Esophagus muscularis mucosa (tissue), 4 donors: Measurements from ENCODE around the gene UBXN2A. TPM values are rescaled to one million over a fixed set of nuclear protein-coding genes. Genes with fewer than 3 reads are reported as not detected.
A peak's percentile ranks its signal among the peaks of the same experiment; 100 is the strongest.

Experiments
- DNase-seq: peaks from one replicate; pipeline ENCODE4 v3.0.0-alpha.2; 2017; ENCODE audit errors: extremely low spot score
- H3K27ac ChIP-seq, 4 donors: fragments of 200-600 bp; sonication (generic); replicated peaks in 1 of 4; 1 replicate in 3 of 4; 2 replicates in 1 of 4; pipeline ENCODE4 v1.5.1; 2016 to 2019; ENCODE audit warnings: mild to moderate bottlenecking in 1 of 4
- H3K27me3 ChIP-seq, 4 donors: fragments of 200-600 bp; sonication (generic); one replicate each; pipeline versions ENCODE4 v1.5.1 to v1.6.0; 2016 to 2019
- H3K36me3 ChIP-seq, 4 donors: fragments of 200-600 bp; sonication (generic); one replicate each; pipeline ENCODE4 v1.5.1; 2016 to 2019
- H3K4me1 ChIP-seq, 4 donors: fragments of 200-600 bp; sonication (generic); one replicate each; pipeline ENCODE4 v1.5.1; 2016 to 2019
- H3K4me3 ChIP-seq, 4 donors: fragments of 200-600 bp; sonication (generic); 1 replicate in 2 of 4; 2 replicates in 2 of 4; pipeline ENCODE4 v1.5.1; 2016 to 2019; ENCODE audit warnings: mild to moderate bottlenecking in 4 of 4, moderate library complexity in 1 of 4
- H3K9me3 ChIP-seq, 4 donors: fragments of 200-600 bp; sonication (generic); 1 replicate in 3 of 4; 2 replicates in 1 of 4; pipeline ENCODE4 v1.5.1; 2016 to 2019
- EP300 ChIP-seq: sonication (generic); formaldehyde crosslinking; IDR thresholded peaks from one replicate; pipeline ENCODE4 v1.6.1; 2017; ENCODE audit warnings: antibody characterized with exemption
- POLR2A ChIP-seq: fragments of 450-650 bp; IDR thresholded peaks from one replicate; pipeline ENCODE4 v1.6.1; 2017; ENCODE audit warnings: antibody characterized with exemption, moderate library complexity, mild to moderate bottlenecking, low read depth
- POLR2AphosphoS5 ChIP-seq, 2 donors: sonication (generic); formaldehyde crosslinking; IDR thresholded peaks; one replicate each; pipeline ENCODE4 v1.6.1; 2017; ENCODE audit warnings: antibody characterized with exemption in 2 of 2
- WGBS: methylation state at CpG from one replicate; pipeline ENCODE4 v1.1.5; 2018; 5-methylcytosine and 5-hydroxymethylcytosine counted together
- intact Hi-C: fragments of 100-400 bp; cut with DNase I; formaldehyde crosslinking; loops from one replicate; pipeline ENCODE4 v1.15.1; 2023
- total RNA-seq, 4 donors: library from RNA; depleted of rRNA; stranded (reverse); fragments of >200 nt; gene quantifications; one replicate each; pipeline versions ENCODE4 v1.1.0 to v1.2.1, GENCODE V29; 2016
- TF ChIP-seq, protein P1 (sequence below), 3 experiments: fragments of 200-600 bp in 2 of 3; fragments of 450-650 bp in 1 of 3; sonication (generic) in 2 of 3; IDR thresholded peaks; one replicate each; pipeline ENCODE4 v1.5.1; 2017 to 2019; ENCODE audit warnings: antibody characterized with exemption in 3 of 3, mild to moderate bottlenecking in 2 of 3, moderate library complexity in 1 of 3

The UBXN2A gene, protein sequence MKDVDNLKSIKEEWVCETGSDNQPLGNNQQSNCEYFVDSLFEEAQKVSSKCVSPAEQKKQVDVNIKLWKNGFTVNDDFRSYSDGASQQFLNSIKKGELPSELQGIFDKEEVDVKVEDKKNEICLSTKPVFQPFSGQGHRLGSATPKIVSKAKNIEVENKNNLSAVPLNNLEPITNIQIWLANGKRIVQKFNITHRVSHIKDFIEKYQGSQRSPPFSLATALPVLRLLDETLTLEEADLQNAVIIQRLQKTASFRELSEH
- 10 to 100 TPM; 17.1 to 23.4 (median 20.3) TPM for total RNA-seq

DNA sequence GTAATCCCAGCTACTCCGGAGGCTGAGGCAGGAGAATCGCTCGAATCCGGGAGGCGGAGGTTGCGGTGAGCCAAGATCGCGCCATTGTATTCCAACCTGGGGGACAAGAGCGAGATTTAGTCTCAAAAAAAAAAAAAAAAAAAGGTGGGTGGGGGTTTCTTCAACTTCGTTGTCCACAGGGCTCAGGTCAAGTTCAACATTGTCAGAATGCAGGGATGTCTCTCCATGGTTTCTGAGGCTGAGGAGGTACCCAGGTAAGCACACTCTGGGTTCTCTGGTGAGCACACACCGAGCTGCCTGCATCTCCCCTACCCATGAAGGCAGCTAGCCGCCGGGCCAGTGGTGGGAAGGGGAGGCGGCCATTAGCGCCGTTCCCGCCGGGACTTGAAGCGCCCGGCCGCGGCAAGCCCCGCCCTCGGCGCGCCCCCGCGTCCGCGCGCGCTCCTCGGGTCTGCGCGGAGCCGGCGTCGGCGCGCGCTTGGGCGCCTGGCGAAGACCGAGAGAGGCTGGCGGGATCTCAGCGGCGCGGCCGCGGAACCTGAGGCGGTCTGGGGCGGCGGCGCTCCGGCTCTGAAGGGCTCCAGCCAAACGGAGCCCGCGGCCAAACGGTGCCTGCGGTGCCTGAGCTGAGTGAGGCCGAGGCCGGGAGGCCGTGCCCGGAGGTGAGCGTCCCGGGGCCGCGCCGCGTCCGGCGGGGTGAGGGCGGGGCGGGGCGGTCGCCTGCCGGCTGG lies at the start of gene UBXN2A:
Gene UBXN2A, plus strand, starts transcription at position 477 of the 731 bp plus-strand sequence. CDS start 17,852 bp downstream, outside the sequence.
- TF ChIP-seq EP300 (no peak), POLR2A (peak; percentile 27), POLR2AphosphoS5 (IDR thresholded peaks at IDR 0.05) (peak; percentile 47 to 81)
- TF ChIP-seq, protein P1, sequence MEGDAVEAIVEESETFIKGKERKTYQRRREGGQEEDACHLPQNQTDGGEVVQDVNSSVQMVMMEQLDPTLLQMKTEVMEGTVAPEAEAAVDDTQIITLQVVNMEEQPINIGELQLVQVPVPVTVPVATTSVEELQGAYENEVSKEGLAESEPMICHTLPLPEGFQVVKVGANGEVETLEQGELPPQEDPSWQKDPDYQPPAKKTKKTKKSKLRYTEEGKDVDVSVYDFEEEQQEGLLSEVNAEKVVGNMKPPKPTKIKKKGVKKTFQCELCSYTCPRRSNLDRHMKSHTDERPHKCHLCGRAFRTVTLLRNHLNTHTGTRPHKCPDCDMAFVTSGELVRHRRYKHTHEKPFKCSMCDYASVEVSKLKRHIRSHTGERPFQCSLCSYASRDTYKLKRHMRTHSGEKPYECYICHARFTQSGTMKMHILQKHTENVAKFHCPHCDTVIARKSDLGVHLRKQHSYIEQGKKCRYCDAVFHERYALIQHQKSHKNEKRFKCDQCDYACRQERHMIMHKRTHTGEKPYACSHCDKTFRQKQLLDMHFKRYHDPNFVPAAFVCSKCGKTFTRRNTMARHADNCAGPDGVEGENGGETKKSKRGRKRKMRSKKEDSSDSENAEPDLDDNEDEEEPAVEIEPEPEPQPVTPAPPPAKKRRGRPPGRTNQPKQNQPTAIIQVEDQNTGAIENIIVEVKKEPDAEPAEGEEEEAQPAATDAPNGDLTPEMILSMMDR (IDR thresholded peaks at IDR 0.05), result no peak
- DNase-seq, result peak; percentile 92
- Histone ChIP-seq H3K4me1 (peaks cover 23 to 45% (median 41%) of the 10 kb centered on the region in 4 donors), H3K36me3 (no peaks in the 10 kb centered on the region), H3K27me3 (no peaks in the 10 kb centered on the region), H3K9me3 (no peaks in the 10 kb centered on the region), H3K27ac (peak within 1 kb of the TSS; percentile 93 to 98 (median 96)), H3K4me3 (peak within 1 kb of the TSS; percentile 69 to 97 (median 89))
- intact Hi-C loops, result loop anchor here (2.0 to 5.0 kb wide), 2 partner anchors 13 to 123 kb away; partner anchors contain the start of gene ATAD2B
- WGBS, result 2% methylated on average over 8 of the region's 77 CpGs

DNA sequence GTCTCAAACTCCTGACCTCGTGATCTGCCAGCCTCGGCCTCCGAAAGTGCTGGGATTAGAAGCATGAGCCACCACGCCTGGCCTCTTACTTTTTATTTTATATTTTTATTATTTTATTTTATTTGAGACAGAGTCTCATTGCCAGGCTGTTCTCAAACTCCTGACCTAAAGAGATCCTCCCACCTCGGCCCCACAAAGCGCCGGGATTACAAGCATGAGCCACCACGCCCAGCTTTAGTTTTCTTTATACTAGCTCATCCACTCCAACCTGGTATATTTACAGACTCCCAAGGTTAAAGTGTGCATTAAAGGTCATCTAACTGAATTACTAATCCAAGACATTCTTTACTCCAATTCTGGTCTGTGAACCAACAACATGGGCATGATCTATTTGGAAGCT lies 40.1 kb upstream of the UBXN2A start:
- 96% methylated on average over 8 of the region's 8 CpGs for WGBS
- peak overlapping the region; percentile 24 to 49 (median 38) for H3K27ac ChIP-seq
- H3K4me3 ChIP-seq, result no peak overlapping the region
- no peak for DNase-seq
- no peaks in the 10 kb centered on the region for H3K36me3 ChIP-seq
- H3K9me3 ChIP-seq, result no peaks in the 10 kb centered on the region
- no peaks in the 10 kb centered on the region for H3K27me3 ChIP-seq
- intact Hi-C loops, result no loop called here
- TF ChIP-seq POLR2AphosphoS5 (IDR thresholded peaks at IDR 0.05), result no peak
- TF ChIP-seq POLR2A, result no peak
- TF ChIP-seq EP300, result no peak
- TF ChIP-seq, protein P1 (IDR thresholded peaks at IDR 0.05), result no peak
- peaks cover 15 to 52% (median 51%) of the 10 kb centered on the region in 4 donors for H3K4me1 ChIP-seq

GRCh38 chr2:23900541-23901322 lies 39.5 kb upstream of the UBXN2A start:
- H3K27me3 ChIP-seq, result no peaks in the 10 kb centered on the region
- H3K4me1 ChIP-seq, result peaks cover 15 to 58% (median 56%) of the 10 kb centered on the region in 4 donors
- no peak for TF ChIP-seq EP300
- TF ChIP-seq POLR2AphosphoS5 (IDR thresholded peaks at IDR 0.05), result no peak
- no peak for TF ChIP-seq POLR2A
- TF ChIP-seq, protein P1 (IDR thresholded peaks at IDR 0.05), result no peak
- H3K27ac ChIP-seq, result peak overlapping the region; percentile 24 to 49 (median 38)
- H3K36me3 ChIP-seq, result no peaks in the 10 kb centered on the region
- WGBS, result 48% methylated on average over 9 of the region's 9 CpGs
- no peak for DNase-seq
- intact Hi-C loops, result no loop called here
- H3K4me3 ChIP-seq, result no peak overlapping the region
- no peaks in the 10 kb centered on the region for H3K9me3 ChIP-seq

DNA sequence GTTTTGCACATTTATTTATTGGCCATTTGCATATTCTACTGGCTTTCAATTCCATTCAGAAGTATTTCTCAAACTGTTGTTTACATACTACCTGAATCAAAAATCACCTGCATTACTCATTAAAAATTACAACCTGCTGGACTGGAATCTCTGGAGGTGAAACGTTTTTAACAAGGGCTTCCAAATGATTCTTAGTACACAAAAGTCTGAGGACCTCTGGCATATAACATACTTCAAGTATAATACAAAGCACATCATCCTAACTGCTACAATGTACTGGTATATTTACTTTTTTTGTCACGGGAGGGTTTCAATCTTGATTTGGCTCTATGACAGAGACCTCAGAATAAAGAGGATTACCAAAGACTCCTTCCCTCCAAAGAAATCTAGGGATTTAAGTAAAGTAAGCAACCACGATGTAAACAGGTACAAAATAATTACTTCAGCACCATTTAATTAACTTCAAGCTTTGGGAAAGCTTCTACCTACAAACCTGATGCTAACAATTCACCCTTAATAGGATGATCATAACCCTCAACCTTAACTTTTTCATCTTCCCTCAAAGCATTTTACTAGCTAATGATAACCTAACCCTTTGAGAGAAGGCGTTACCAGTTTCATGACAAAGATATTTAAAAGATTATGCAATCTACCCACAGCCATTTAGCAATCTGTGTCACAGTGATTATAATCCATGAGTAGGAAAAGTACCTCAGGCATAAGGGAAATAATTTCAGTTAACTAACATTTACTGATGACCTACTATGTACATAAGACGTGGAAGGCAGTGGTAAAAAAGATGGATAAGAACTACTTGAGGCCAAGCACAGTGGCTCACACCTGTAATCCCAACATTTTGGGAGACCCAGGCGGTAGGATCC lies 38.1 kb upstream of the UBXN2A start:
- Histone ChIP-seq H3K9me3 (no peaks in the 10 kb centered on the region), H3K4me1 (peaks cover 15 to 64% (median 56%) of the 10 kb centered on the region in 4 donors), H3K27me3 (no peaks in the 10 kb centered on the region), H3K4me3 (no peak overlapping the region), H3K27ac (peak overlapping the region; percentile 4 to 42 (median 36)), H3K36me3 (no peaks in the 10 kb centered on the region)
- TF ChIP-seq, protein P1 (IDR thresholded peaks at IDR 0.05), result no peak
- no peak for TF ChIP-seq POLR2AphosphoS5 (IDR thresholded peaks at IDR 0.05)
- no peak for TF ChIP-seq POLR2A
- no peak for TF ChIP-seq EP300
- intact Hi-C loops, result no loop called here
- WGBS, result 62% methylated on average over 6 of the region's 6 CpGs
- DNase-seq, result no peak
